ENCODE data around the gene SMIM13.

The SMIM13 gene

GRCh38 chr6:11187301-11187700, 93.7 kb downstream of the SMIM13 start:
- Histone ChIP-seq H3K27me3 (replicated peaks; ENCODE audit: control insufficient read depth, insufficient read depth, low read length) (no peaks in the 10 kb centered on the region), H3K4me3 (replicated peaks; ENCODE audit: low read depth, low read length) (no peak overlapping the region), H3K36me3 (ENCODE audit: control insufficient read depth, insufficient read depth, low read length) (peaks cover 30% of the 10 kb centered on the region)
- TF ChIP-seq CTCF (IDR thresholded peaks at IDR 0.05; ENCODE audit: insufficient read depth, low read length, poor library complexity, severe bottlenecking): no peak
- no peak for DNase-seq (ENCODE audit: extremely low read depth, insufficient read length)
